Smooth muscle cell (in vitro differentiated cells): ENCODE results near the gene YWHAE. TPM values are rescaled to one million over a fixed set of nuclear protein-coding genes. Genes with fewer than 3 reads are reported as not detected.

Source experiments
- DNase-seq: peaks from one replicate; lab custom pipeline; 2025; ENCODE audit not compliant: unreplicated experiment; lab: John Stamatoyannopoulos, UW
- H2AFZ ChIP-seq: fragments of 200-600 bp; sonication (generic); 2 replicates; pipeline ENCODE4 v1.6.0; 2016; ENCODE audit warnings: antibody characterized with exemption, low read depth, mild to moderate bottlenecking
- H3F3A ChIP-seq: fragments of 200-600 bp; sonication (generic); 2 replicates; pipeline ENCODE4 v1.6.0; 2017; ENCODE audit warnings: antibody characterized with exemption, low read depth
- H3K27ac ChIP-seq: fragments of 200-600 bp; sonication (generic); 2 replicates; pipeline ENCODE4 v1.5.1; 2016; ENCODE audit warnings: low read depth, mild to moderate bottlenecking
- H3K27me3 ChIP-seq: fragments of 200-600 bp; sonication (generic); 2 replicates; pipeline ENCODE4 v1.6.1; 2016; ENCODE audit warnings: low read depth, mild to moderate bottlenecking
- H3K36me3 ChIP-seq: fragments of 200-600 bp; sonication (generic); 2 replicates; pipeline ENCODE4 v1.5.1; 2016; ENCODE audit warnings: low read depth
- H3K4me1 ChIP-seq: fragments of 200-600 bp; sonication (generic); 2 replicates; pipeline ENCODE4 v1.5.1; 2016; ENCODE audit warnings: low read depth
- H3K4me2 ChIP-seq: fragments of 200-600 bp; sonication (generic); 2 replicates; pipeline ENCODE4 v1.6.0; 2016; ENCODE audit warnings: mild to moderate bottlenecking
- H3K4me3 ChIP-seq: fragments of 200-600 bp; sonication (generic); 2 replicates; pipeline ENCODE4 v1.5.1; 2016; ENCODE audit warnings: mild to moderate bottlenecking
- H3K79me2 ChIP-seq: fragments of 200-600 bp; sonication (generic); 2 replicates; pipeline ENCODE4 v1.6.0; 2016; ENCODE audit warnings: low read depth, mild to moderate bottlenecking
- H3K9ac ChIP-seq: fragments of 200-600 bp; sonication (generic); 2 replicates; pipeline ENCODE4 v1.6.0; 2016; ENCODE audit warnings: low read depth
- H3K9me3 ChIP-seq: fragments of 200-600 bp; sonication (generic); replicated peaks from 2 replicates; pipeline ENCODE4 v1.5.1; 2016; ENCODE audit warnings: low read depth
- H4K20me1 ChIP-seq: fragments of 200-600 bp; sonication (generic); 2 replicates; pipeline ENCODE4 v1.6.0; 2016; ENCODE audit warnings: low read depth
- WGBS: methylation state at CpG from one replicate; pipeline ENCODE4 v1.1.7; 2016; ENCODE audit warnings: low lambda C conversion rate; 5-methylcytosine and 5-hydroxymethylcytosine counted together
- polyA plus RNA-seq: library from polyadenylated mRNA; unstranded; fragments of >200 nt; fragmentation: Nextera tagmentation; extraction: Ambion mirVana; gene quantifications from 2 replicates; pipeline ENCODE4 v1.2.1, GENCODE V29; 2016
- total RNA-seq: library from RNA; depleted of rRNA; stranded (reverse); fragments of >200 nt; gene quantifications from 2 replicates; pipeline ENCODE4 v1.2.3, GENCODE V29; 2014
- TF ChIP-seq, protein P1 (sequence below): fragments of 200-600 bp; sonication (generic); IDR thresholded peaks from 2 replicates; pipeline ENCODE4 v1.5.1; 2017; ENCODE audit warnings: borderline replicate concordance, mild to moderate bottlenecking, antibody characterized with exemption; ENCODE audit not compliant: insufficient read depth, poor library complexity, severe bottlenecking

YWHAE gene
- total and polyA plus RNA-seq, 2 experiments from 2014 or later: 383 to 662 TPM

DNA sequence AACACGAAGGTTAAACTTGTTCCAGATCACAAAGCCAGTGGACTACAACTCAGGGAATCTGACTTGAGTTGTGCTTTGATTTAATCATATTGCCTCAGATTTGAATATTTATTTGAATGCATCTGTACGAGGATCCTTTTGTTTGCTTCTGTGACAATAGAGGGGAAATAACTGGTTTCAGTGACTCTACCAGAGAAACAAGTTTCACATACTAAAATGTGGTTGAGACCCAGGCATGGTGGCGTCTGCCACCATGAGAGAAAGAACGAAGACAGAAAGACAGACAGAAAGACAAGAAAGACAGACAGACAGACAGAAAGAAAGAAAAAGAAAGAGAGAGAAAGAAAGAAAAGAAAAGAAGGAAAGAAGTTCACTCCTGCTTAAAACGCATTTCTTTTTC, 24.0 kb downstream of the YWHAE start:
- peaks cover 7% of the 10 kb centered on the region for H3K4me1 ChIP-seq
- H3K4me2 ChIP-seq: peak overlapping the region; percentile 7
- H3K27ac ChIP-seq: peak overlapping the region; percentile 37

DNA sequence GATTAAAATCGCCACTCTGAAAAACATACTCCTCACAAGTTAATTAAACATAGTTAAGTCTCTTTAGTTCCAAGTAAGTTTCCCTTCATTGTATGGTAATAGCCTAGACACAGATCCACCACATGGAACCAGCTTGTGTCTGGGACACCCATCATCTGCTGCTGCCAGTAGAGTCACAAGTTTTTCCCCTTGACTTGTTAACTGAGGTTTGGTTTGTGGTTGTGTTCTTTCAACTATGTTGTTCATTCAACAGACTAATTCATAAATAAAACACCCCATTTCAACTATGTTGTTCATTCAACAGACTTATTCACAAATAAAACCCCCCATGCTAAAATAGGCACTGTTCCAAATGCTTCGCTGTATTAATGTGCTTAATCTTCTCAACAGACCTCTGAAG, 24.4 kb downstream of the YWHAE start:
- 47% methylated on average over 2 of the region's 2 CpGs for WGBS
- Histone ChIP-seq H3K4me2 (peak overlapping the region; percentile 7), H3K79me2 (peaks cover 100% of the 10 kb centered on the region), H2AFZ (no peak overlapping the region), H3K4me3 (no peak overlapping the region), H3K27me3 (no peaks in the 10 kb centered on the region), H3F3A (peaks cover 26% of the 10 kb centered on the region), H3K27ac (peak overlapping the region; percentile 37), H3K9ac (no peak overlapping the region), H3K9me3 (no peaks in the 10 kb centered on the region), H4K20me1 (peaks cover 100% of the 10 kb centered on the region), H3K36me3 (no peaks in the 10 kb centered on the region), H3K4me1 (peaks cover 7% of the 10 kb centered on the region)
- no peak for DNase-seq
- TF ChIP-seq, protein P1, sequence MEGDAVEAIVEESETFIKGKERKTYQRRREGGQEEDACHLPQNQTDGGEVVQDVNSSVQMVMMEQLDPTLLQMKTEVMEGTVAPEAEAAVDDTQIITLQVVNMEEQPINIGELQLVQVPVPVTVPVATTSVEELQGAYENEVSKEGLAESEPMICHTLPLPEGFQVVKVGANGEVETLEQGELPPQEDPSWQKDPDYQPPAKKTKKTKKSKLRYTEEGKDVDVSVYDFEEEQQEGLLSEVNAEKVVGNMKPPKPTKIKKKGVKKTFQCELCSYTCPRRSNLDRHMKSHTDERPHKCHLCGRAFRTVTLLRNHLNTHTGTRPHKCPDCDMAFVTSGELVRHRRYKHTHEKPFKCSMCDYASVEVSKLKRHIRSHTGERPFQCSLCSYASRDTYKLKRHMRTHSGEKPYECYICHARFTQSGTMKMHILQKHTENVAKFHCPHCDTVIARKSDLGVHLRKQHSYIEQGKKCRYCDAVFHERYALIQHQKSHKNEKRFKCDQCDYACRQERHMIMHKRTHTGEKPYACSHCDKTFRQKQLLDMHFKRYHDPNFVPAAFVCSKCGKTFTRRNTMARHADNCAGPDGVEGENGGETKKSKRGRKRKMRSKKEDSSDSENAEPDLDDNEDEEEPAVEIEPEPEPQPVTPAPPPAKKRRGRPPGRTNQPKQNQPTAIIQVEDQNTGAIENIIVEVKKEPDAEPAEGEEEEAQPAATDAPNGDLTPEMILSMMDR: no peak

More for the DNA sequence above, 24.0 kb downstream of the YWHAE start:
- Histone ChIP-seq H3K36me3 (no peaks in the 10 kb centered on the region), H3K9ac (no peak overlapping the region), H3F3A (peaks cover 24% of the 10 kb centered on the region), H4K20me1 (peaks cover 100% of the 10 kb centered on the region), H3K27me3 (no peaks in the 10 kb centered on the region), H3K4me3 (no peak overlapping the region), H3K79me2 (peaks cover 100% of the 10 kb centered on the region), H2AFZ (no peak overlapping the region), H3K9me3 (no peaks in the 10 kb centered on the region)
- 82% methylated on average over 5 of the region's 5 CpGs for WGBS
- TF ChIP-seq, protein P1: no peak
- no peak for DNase-seq

DNA sequence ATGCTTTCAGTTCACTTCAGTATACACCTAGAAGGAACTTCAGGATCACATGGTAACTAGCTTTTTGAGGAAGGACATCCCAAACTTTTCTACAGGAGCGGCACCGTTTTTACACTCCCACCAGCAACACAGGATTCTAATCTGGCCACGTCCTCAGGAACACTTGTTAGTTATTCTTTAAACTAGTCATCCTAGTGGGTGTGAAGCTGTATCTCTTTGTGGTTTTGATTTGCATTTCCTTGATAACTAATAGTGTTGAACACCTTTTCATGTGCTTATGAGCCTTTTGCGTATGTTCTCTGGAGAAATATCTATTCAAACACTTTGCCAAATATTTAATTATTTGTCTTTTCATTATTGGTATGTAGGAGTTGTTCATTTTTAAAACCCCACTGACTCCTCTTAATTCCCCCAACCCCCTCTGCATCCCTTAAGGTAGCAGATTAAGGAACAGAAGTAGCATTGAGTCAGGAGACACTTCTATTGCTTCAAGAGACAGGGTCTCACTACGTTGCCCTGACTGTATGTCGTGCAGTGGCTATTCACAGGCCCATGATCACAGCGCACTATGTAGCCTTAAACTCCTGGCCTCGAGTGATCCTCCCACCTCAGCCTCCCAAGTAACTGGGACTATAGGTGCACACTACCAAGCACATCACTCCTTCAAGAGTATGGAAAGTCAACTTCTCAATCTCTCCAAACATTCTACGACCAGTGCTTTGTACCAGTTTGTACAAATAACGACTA, 25.4 kb downstream of the YWHAE start:
- Histone ChIP-seq H3K27ac (no peak overlapping the region), H3F3A (peaks cover 26% of the 10 kb centered on the region), H3K27me3 (no peaks in the 10 kb centered on the region), H3K9ac (no peak overlapping the region), H4K20me1 (peaks cover 100% of the 10 kb centered on the region), H3K79me2 (peaks cover 100% of the 10 kb centered on the region), H3K4me2 (no peak overlapping the region), H3K36me3 (no peaks in the 10 kb centered on the region), H3K4me3 (no peak overlapping the region), H3K9me3 (no peaks in the 10 kb centered on the region), H3K4me1 (peaks cover 7% of the 10 kb centered on the region), H2AFZ (no peak overlapping the region)
- no peak for DNase-seq
- TF ChIP-seq, protein P1: no peak
- WGBS: 84% methylated on average over 10 of the region's 10 CpGs

DNA sequence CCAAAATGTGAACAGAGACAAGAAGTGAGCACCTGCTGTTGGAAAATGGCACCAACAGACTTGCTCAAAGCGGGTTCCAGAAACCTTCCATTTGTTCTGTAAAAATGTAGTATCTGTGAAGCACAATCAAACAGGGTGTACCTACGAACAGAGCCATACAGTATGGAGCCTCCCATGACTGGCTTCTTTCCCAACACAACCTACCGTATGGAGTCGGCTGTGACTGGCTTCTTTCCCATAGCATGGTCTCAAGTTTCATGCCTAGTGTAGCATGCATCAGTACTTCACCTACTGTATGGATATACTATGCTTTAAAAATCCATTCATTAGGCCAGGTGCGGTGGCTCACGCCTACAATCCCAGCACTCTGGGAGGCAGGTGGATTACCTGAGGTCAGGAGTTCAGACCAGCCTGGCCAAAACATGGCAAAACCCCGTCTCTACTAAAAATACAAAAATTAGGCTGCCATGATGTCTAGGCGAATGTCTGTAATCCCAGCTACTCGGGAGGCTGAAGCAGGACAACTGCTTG, 26.2 kb downstream of the YWHAE start:
- Histone ChIP-seq H3K4me3 (no peak overlapping the region), H3K9me3 (no peaks in the 10 kb centered on the region), H3K4me2 (no peak overlapping the region), H2AFZ (no peak overlapping the region), H3K79me2 (peaks cover 100% of the 10 kb centered on the region), H3K27ac (no peak overlapping the region), H3K4me1 (peaks cover 7% of the 10 kb centered on the region), H3K9ac (no peak overlapping the region), H4K20me1 (peaks cover 100% of the 10 kb centered on the region), H3F3A (peaks cover 29% of the 10 kb centered on the region), H3K27me3 (no peaks in the 10 kb centered on the region), H3K36me3 (no peaks in the 10 kb centered on the region)
- TF ChIP-seq, protein P1: no peak
- WGBS: 94% methylated on average over 9 of the region's 9 CpGs
- no peak for DNase-seq
